T-helper 2 cell treated with Interferon-gamma antibody and Interleukin-4, amounts not matched to agents 100 ng/mL and 5 ng/mL, for 36 hours (primary cell): ENCODE measurements around the gene ITPKB. TPM values are rescaled to one million over a fixed set of nuclear protein-coding genes. Genes with fewer than 3 reads are reported as not detected.
"Not testable (repeated sequence)": the region's sequence is repeated elsewhere in the genome, so short reads cannot be mapped to it uniquely, and the experiment has no call there.

ENCODE experiments used
- intact Hi-C: fragments of 100-400 bp; cut with micrococcal nuclease; formaldehyde crosslinking; loops from one replicate; pipeline ENCODE4 v1.15.1; 2023
- total RNA-seq: library from RNA; stranded (reverse); gene quantifications from 2 replicates; pipeline ENCODE4 v1.2.3, GENCODE V29; 2022

ITPKB gene
- 36.2 and 37.1 TPM in 2 replicates for total RNA-seq

DNA sequence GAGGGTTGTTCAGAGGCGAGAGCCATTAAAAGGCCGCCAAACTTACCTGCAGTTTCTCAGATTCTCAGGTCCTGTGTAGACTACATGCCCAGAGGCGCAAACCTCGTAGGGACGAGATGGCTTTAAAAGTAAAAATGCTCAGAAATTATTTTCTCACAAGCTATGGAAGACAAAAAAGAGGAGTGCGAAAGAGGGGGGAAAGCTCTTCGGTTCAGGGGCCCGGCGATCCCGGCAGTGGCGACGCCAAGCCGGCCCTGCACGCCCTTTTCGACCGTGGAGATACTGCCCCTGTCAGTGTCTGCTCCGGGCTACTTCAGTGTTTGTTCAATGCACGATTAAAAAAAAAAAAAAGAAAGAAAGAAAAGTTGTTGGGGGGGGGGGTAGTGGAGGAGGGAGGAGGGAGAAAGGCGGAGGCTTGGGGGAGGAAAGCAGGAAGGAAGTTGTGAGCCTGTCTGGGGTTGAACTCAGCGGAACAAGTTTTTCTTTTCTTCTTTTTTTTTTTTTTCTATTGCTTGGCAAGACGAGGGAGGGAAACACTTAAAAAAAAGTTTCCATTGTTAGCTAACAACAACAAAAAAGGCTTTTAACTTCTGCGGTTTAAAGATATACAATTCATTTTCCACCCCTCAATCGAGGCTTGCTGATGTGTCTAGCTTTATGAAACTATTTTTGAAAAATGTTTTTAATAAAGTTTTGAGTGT lies at the start of gene ITPKB:
ITPKB (minus strand) TSS at position 288 of the 701 bp plus-strand sequence. CDS start 1,824 bp downstream, outside the sequence.
- intact Hi-C loops: loop anchor here (1.0 to 5.0 kb wide), 12 partner anchors 26 to 742 kb away; partner anchors contain the start of genes PARP1 and SDE2

- intact Hi-C loops: no loop called here
Measured at GRCh38 chr1:226787638-226788037, 48.6 kb upstream of the ITPKB start.

DNA sequence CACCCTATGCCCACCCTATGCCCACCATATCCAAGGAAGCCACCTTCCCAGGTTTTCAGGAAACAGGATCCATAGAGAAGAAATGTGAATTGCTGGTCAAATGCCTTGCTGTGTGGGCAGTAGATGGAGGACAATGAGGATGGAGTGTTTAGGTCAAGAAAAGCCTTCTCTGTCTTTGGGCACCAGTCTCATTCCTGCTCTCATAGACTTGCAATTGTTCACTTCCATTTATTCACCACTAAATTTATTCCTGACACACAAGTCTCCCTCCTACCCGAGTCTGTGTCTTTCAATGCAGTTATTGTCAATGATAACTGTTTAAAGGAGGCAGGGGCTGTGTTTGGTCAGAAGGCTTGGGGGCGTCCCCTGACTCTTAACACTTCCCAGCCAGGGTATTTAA lies 48.0 kb upstream of the ITPKB start:
- intact Hi-C loops: no loop called here

DNA sequence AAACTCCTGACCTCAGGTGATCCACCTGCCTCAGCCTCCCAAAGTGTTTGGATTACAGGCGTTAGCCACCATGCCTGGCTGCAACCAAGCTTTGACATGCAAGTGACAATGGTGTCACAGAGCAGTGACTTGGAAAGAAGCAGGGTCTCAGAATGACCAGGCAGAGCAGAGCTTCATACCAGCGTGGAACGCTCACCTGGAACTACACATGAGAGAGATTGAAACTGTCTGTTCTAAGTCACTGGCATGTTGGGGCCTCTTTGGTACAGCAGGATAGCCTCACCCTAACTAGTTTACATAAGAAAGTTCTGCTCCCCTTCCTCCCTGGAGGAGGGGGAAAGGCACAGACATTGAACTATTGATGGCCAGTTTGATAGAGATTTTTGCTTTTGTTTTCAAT lies 47.5 kb upstream of the ITPKB start:
- intact Hi-C loops: no loop called here

DNA sequence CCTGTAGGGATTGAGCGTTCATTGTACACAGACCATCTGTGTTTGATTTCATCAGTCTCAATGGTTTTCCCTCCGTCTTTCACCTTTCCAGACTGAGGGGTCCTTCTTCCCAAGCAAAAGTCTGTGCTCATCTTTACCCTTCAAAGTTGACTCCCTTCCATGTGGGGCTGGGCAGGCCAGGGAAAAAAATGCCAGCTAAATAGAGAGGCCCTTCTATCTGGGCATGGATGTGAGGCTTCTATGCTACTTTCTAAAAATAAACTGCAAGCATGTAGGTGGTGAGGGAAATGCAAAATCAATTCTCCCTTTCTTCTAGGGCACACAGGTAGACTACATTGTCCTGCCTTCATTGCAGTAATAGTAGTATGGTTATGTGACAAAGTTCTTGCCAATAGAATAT lies 46.7 kb upstream of the ITPKB start:
- intact Hi-C loops: no loop called here

DNA sequence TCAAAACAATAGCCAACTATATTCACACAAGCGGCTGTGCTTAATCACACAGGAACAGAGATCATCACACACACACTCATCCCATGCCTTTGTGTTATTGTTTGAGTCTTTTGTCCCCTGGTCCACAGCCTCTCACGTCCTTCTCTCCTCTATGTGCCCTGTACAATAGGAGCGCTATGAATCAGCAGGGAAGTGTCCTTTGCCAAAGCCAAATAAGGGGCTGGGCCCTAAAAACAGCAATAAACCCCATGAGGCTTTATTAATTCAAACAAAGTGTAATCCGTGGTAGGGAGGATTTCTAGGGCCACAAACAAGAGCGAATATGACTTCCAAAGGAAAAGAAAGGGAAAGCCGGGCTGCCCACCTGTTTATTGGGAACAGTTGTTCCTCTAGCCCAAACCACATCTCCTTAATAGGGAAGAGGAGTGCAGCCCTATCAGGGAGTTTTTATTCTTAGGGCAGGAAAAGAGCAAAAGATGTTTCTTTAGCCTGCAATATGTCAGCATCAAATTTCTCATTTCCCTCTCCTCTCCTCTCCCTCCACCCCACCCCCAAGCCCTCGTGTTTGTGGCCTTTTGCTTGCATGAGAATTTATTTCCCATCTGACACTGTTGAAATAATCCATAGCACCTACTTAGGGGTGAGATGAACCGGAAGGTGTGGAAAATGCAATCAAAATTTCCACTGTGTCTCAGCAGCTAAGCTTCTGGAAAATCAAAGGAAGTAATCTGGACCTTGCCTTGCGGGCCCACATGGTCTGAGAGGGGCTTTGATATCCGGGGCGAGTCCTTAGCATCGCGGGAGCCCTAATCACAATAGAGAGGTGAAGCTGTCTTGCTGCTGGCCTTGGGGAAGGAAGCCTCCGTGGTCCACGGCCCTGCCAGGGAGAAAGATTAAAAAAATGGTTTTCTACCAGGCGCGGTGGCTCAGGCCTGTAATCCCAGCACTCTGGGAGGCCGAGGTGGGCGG lies 45.3 kb upstream of the ITPKB start:
- intact Hi-C loops: no loop called here

DNA sequence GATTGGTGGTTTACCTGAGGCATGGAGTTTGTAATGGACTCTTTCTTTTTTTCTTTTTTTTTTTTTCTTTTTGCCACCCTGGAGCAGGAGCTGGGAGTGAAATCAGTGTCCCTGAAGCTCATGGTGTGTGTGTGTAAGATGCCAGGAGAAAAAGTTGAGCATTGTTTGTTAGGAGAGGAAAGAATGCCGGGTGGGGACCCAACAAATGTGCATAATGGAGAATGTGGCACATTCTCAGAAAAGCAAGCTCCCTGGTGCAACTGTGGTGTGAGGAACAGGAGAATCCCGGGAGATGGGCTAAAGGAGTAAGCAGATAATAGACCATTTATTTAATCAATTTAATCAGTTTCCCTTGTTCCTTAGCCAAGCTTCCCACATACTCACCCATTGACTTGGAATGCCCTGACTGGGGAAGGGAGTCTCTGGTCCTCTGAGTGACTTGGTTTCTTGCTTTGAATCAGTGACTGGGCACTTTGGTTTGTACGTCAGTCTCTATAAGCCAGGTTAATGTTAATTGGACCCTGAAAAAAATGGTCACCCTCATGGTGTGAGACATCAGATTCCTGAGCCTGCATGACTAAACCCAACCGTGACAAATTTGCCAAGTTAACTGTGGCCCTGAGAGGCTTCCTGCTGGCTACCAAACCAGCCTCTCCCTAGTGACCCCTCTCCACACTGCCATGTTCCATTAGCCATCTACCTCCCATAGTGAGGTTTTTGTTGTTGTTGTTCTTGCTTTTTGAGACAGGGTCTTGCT lies 43.9 kb upstream of the ITPKB start:
- intact Hi-C loops: no loop called here

- intact Hi-C loops: no loop called here
Measured at GRCh38 chr1:226781937-226782609, 43.0 kb upstream of the ITPKB start.

- intact Hi-C loops: no loop called here
Measured at GRCh38 chr1:226779561-226779960, 40.5 kb upstream of the ITPKB start.

DNA sequence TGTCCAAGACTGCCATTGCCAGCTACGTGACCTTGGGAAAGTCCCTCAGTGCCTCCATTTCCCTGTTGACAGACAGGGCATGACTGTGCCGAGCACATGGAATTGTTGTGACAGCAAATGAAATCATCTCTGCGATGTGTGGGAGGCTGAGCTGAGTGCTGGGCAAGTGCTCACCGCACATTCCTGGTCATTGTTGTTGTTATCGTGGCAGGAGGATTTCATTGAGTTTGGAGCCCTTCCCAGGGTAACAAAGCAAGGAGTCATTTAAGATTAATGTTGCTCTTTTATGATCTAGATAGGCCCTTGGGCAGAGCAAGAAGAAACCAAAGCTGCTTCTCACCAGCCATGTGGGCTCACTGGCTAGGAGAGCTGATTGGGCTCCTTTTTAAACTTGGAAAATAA lies 39.6 kb upstream of the ITPKB start:
- intact Hi-C loops: no loop called here

DNA sequence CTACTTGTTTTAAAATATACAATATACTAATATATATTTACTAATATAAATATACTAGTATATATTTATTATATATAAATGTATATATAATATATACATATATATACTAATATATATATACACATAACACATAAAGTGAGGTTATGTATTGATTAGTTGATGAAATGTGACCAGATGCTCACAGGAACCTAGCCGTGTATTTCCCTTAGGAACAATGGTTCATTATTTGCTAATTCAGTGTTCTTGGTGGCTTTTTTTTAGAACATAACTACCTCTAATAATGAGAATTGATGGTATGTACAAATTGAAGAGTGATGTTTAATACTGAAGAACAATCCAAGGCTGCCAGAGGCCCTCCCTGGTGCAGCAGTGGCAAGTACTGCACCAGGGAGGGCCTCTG lies 37.9 kb upstream of the ITPKB start:
- intact Hi-C loops: no loop called here

DNA sequence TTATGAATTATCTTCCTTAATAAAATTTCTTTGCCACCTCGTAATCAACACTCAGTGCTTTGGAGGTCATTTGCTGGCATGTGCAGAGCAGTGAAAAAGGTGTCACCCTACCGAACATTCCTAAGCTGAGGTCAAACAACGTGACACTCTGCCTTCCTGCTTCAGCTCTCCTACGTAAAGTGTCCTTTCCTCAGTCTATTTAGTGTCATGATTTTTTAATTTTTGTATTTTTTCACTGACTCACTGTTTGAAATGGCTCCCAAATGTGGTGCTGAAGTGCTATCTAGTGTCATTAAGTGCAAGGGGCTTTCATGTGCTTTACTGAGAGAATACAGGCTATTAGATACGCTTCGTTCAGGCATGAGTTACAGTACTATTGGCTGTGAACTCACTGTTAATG lies 37.0 kb upstream of the ITPKB start:
- intact Hi-C loops: no loop called here

GRCh38 chr1:226772446-226773139 lies 33.5 kb upstream of the ITPKB start:
- intact Hi-C loops: no loop called here

DNA sequence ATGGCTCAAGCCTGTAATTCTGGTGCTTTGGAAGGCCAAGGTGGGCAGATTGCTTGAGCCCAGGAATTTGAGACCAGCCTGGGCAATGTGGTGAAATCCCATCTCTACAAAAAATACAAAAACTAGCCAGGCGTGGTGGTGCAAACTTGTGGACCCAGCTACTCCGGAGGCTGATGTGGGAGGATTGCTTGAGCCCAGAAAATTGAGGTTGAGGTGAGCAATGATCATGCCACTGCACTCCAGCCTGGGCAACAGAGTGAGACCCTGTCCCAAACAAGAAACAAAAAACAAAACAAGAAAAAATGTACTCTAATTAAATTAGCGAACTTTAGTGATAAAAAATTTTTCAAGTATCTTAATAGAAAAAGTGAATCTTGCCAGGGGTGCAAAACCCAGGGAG lies 28.1 kb upstream of the ITPKB start:
- intact Hi-C loops: not testable (repeated sequence)

- intact Hi-C loops: no loop called here
Measured at GRCh38 chr1:226766565-226766964, 27.5 kb upstream of the ITPKB start.

GRCh38 chr1:226764533-226764932 lies 25.5 kb upstream of the ITPKB start:
- intact Hi-C loops: no loop called here

- intact Hi-C loops: no loop called here
Measured at GRCh38 chr1:226763905-226764264, 24.8 kb upstream of the ITPKB start.

DNA sequence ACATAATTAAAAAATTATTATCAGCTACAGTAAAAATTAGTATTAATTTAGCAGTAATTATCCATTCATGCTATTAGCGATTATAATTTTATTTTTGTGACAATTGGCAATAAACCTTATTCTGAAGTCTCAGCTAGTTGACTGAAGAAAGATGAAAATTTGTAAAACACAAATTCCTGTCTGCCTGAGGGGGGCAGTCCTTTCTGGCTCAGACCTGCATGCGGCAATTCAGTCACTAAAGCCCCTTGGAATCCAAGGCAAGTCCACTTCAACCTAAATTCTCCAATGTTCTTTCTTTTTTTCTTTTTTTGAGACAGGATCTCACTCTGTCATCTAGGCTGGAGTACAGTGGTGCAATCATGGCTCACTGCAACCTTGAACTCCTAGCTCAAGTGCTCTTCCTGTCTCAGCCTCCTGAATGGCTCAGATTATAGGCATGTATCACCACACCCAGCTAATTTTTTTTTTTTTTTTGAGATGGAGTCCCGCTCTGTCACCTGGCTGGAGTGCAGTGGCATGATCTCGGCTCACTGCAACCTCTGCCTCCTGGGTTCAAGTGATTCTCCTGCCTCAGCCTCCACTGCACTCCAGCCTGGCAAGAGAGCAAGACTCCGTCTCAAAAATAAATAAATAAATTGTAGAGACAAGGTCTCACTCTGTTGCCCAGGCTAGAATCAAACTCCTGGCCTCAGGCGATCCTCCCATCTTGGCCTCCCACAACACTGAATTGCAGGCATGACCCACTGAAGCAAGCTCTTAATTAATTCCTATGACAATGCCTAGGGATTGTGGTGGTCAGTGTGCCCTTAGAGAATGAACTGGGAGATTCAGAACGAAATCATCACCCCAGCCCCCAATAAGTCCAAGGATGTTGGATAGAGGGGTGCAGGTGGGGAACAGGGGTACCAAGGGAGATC lies 24.2 kb upstream of the ITPKB start:
- intact Hi-C loops: no loop called here

DNA sequence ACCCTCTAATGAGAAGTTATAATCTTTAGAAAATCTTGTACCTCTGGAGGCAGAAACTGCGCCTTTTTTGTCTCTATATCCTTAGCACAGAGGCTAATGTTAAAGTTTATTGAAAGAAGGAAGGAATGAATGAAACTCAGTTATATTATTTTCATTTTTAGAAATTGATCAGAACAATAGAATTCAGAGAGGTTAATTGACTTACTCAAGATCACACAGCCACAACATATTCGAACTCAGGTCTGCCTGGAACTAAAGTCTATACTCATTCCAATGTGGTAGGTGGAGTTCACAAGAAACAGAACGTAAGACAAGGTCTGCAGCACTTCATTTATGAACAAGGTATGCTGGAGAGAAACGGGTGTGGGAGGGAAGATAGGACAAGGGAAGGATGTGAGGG lies 23.0 kb upstream of the ITPKB start:
- intact Hi-C loops: no loop called here
